ENCODE data around the gene PCDH18.
"Not testable (repeated sequence)": the region's sequence is repeated elsewhere in the genome, so short reads cannot be mapped to it uniquely, and the experiment has no call there.

PCDH18 gene, protein sequence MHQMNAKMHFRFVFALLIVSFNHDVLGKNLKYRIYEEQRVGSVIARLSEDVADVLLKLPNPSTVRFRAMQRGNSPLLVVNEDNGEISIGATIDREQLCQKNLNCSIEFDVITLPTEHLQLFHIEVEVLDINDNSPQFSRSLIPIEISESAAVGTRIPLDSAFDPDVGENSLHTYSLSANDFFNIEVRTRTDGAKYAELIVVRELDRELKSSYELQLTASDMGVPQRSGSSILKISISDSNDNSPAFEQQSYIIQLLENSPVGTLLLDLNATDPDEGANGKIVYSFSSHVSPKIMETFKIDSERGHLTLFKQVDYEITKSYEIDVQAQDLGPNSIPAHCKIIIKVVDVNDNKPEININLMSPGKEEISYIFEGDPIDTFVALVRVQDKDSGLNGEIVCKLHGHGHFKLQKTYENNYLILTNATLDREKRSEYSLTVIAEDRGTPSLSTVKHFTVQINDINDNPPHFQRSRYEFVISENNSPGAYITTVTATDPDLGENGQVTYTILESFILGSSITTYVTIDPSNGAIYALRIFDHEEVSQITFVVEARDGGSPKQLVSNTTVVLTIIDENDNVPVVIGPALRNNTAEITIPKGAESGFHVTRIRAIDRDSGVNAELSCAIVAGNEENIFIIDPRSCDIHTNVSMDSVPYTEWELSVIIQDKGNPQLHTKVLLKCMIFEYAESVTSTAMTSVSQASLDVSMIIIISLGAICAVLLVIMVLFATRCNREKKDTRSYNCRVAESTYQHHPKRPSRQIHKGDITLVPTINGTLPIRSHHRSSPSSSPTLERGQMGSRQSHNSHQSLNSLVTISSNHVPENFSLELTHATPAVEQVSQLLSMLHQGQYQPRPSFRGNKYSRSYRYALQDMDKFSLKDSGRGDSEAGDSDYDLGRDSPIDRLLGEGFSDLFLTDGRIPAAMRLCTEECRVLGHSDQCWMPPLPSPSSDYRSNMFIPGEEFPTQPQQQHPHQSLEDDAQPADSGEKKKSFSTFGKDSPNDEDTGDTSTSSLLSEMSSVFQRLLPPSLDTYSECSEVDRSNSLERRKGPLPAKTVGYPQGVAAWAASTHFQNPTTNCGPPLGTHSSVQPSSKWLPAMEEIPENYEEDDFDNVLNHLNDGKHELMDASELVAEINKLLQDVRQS

DNA sequence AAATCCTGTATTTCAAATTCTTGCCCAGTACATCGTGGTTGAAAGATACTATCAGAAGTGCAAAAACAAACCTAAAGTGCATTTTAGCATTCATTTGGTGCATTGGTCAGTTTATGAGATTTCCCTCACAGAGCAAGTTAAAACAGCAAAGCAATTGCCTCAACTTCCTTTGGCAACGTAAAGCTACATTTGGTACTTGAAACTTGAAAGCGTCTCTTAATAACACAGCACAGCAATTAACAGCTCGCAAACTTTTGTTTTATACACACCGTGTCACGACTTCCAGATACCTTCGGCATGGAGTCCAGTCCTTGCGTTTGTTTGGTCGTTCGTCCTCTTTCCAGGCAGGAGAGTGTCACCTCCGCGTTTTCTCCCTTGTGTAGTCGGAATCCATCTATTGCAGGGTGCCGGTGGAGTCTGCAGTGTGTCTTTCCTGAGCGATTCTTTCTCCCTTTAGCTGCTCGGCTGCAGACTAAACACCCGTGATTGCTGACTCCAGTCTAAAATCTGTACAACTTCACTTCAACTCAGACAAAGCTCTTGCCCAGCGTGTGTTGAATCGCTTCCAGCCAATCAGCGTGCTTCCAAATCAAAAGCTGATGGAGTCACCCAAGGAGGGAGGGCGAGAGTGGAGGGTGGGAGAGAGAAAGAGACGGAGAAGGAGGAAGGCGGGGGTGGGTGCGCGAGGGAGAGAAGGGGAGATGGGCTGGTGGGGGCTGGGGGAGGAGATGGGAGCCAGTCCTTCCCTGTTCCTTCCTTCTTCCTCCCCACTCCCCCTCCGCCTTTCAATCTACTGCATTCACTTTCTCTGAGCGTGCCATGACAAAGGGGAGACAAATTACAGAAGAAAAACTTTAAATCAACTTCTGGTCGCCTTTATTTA lies at the start of gene PCDH18:
PCDH18 (minus strand) TSS at position 509 of the 883 bp plus-strand sequence; CDS start at position 103, 406 bp downstream.
- no peak for DNase-seq

DNA sequence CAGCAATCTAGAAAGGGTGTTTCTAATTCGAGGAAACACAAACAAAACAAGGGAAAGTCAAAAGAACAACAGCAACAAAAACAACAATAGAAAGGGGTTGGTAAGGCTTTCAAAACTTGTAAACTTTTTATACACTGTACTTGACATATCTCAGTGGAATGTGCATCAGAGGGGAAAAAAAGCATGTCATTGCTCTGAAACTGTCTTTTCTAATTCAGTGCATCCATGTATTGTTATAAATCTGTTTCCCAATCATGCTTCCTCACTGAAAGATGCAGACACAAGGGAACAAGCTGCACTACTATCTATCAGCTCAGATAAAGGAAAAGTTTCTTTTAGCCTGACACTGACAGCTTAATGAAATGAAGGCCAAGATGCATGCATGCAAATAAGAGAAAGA lies 44.2 kb upstream of the PCDH18 start:
- DNase-seq = no peak

DNA sequence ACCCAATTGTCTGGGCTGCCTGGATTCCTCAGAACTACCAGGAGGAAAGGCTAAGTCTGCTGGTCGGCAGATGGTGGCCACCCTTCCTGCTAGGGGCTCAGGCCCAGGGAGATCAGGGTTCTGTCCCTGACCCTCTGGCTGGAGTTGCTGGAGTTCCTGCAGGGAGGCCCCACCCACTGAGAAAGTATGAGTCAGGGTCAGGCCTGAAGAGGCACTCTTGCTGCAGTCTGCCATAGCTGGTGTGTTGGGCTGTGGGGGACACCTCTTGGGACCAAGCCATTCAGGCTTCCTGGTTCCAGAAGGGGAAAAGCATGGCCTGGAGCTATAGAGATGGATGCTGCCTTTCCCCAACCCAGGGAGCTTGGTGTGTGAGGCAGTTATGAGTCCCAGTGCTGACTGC lies 40.4 kb upstream of the PCDH18 start:
- DNase-seq = no peak

DNA sequence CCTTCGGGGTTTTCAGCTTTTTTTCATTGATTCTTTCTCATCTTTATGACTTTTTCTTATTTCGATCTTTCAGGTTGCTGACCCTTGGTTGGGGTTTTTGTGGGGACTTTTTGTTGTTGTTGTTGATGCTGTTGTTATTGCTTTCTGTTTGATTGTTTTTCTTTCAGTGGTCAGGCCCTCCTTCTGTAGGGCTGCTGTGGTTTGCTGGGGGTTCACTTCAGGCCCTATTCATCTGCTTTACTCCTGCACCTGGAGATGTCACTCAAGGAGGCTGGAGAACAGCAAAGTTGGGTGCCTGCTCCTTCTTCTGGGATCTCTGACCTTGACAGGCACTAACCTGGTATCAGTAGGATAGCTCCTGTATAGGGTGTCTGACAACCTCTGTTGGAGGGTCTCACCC lies 39.9 kb upstream of the PCDH18 start:
- no peak for DNase-seq

DNA sequence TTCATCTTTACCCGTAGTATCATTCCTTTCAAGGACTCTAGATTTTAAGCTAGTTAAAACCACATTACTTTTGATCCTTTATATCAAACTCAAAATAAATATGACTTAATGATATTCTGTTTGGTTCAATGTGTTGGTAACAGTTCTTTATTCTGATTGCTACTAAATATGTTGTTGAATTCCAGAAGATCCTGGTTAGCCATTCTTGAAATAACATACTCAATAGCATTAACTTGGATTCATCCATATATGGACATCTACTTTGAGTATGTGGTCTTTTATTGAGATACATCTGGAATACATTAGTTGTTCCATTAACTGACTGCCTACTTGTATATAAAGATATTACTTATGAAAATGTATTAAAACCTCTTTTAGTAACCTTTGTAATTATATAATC lies 27.5 kb upstream of the PCDH18 start:
- DNase-seq = no peak

DNA sequence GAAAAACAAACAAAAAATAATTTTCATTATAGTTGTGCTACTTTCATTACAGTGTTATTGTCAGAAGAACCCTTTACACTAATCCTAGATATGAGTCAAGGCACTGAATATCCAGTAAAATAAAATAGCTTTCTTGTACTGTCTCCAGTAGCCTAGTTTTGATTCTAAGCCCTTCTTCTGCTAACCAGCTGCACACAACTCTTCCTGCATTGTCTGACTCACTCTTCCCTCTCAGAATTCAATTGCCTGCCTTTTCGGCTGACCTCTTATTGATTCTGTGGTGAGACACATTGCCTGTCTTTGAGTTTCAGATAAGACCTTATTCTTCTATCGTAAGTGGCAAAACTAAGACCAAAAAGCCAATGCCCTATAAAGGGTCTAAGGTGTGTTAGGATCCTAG lies 26.7 kb upstream of the PCDH18 start:
- DNase-seq = peak in 1 of 2 experiments; percentile 4

DNA sequence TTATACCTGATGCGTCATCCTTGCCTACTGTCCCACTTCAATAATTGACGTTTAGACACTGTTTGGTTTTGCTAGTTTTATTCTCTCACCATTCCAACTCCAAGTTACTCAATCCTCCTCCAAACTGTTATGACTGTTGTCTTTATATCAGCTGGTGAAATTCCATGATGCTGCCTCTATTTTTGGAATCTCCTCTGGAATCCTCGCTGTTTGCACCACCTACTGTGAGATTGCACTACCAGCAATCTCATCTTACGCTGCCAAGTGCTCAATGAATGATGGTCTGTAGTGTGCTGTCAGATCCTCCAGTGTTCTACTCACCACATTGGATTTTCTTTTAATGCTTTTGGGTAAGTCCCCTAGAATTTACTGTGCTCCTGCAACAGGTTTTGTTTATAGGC lies 13.2 kb upstream of the PCDH18 start:
- no peak for DNase-seq

DNA sequence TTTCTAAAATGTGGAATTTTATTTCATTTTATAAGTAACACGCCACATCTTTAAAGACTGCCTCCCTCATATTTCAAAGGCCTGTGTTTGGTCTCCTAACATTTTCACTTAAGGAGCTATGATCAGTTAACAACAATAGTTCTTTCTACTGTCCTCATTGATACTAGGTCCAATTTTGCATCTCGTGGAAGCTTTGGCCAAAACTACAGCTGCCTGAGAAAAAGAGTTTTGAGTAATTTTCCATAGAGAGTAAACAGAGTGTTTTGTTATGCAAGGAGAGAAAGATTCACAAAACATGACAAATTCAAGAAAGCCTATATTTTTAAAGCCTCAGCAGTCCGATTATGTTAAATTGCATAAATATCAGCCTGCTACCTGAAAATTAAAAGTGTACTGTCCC lies 11.4 kb upstream of the PCDH18 start:
- no peak for DNase-seq

DNA sequence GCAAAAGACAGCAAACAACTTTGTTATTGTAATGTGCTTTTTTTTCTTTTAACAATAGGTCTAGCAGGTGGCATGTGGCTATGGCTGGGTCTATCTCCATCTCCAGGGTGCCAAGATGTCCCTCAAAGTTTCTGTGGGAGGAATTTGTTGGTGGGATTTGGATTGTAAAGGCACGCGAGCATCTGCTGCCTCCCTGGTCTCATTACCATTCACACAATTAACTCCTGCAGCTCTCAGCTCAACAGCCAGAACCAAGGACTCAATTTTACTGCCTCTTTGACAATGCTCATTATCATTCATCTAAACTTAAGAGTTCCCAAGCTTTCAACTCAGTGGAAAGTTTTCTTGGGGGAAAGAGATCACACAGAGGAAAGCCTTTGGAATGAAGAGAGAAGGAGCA lies 10.9 kb upstream of the PCDH18 start:
- no peak for DNase-seq

DNA sequence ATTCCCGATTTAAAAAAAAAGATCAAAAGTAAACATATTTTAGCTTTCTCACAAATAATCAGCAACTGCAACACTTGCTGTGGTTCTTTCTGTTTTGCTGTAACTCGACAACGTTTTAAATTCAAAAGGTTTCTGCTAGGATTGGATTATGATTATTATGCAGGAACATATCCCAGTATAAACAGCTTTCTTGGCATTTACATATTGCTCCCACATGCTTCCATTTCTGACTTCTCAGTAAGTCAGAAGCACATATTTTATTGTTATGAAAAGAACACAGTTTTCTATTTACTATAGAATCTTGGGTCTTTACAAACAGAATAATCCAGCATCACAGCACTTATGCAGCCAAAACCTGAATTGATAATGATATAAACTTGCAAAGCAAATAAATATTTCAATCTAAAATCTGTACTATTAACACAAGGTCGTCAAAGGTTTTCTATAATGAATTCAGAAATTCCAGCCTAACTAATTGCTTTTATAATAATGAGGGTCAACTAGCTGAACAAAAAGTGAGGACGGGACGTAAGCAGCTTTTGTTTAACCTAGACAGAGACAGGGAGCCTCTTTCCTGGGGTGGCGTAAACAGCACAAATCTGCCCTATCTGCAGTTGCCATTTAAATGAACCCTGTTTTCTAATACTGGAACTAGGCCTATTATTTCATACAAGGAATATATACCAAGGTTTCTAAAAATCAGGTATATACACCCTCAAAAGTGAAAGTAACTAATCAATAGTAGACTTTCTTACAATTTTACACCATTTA lies 9.8 kb upstream of the PCDH18 start:
- DNase-seq = no peak

DNA sequence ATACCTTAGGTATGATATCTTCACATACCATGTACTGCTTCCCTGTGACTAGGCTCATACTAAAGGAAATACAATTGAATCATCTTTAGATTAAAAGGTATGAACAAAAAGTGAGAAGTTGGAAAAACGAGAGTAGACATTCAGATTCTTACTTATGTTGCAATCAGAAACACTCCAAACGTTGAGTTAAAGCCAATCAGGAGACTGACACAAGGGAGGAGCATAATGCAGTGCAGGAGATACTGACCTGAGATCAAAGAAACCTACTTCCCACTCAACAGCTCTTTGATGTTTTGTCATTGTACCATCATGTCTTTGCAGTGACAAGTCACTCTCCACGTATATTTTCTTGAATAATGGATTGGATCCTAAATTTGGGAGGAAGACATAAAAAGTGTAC lies 8.9 kb upstream of the PCDH18 start:
- no peak for DNase-seq

DNA sequence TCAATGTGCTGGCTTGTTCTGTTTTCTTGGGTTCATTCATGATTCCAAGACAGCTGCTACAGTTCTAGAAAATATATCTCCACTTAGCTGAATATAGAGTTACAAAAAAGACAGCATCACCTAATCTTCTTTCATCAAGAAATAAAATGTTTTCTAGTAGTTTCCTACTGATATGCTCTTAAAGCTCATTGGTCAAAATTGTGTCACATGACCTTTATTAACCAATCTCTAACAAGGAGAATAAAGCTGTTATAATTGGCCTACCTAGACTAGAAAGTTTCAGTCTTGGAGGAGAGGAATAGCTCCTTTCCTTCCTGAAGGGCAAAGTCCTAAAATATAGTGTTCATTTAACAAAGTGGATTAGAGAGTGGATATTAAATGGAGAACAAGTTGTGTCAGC lies 8.1 kb upstream of the PCDH18 start:
- no peak for DNase-seq

DNA sequence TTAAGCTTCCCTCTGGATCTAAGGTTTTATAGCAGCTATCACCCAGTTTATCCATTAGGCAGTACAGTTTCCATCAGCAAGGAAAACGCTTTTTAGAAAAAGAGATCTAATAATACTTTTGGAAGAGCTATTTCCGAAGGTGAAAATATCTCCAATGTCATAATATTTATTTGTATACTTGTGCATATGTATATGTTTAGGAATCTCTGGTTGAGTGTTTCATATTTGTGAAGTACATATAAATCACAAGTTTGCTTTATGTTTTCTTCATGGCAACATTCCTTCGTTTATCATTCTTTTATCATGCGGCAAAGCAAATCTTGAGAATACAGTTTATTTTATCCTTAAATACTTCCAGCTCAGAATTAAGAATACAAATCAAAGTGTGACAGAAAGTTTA lies 6.2 kb upstream of the PCDH18 start:
- no peak for DNase-seq

DNA sequence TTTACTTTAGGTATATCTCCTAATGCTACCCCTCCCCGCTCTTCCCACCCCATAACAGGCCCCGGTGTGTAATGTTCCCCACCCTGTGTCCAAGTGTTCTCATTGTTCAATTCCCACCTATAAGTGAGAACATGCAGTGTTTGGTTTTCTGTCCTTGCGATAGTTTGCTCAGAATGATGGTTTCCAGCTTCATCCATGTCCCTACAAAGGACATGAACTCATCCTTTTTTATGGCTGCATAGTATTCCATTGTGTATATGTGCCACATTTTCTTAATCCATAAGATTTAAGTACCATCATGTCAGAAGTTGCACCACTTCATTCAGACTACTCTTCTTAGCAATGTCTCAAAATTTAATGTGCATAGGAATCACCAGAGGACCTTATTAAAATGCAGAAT lies 5.5 kb upstream of the PCDH18 start:
- not testable (repeated sequence) for DNase-seq

DNA sequence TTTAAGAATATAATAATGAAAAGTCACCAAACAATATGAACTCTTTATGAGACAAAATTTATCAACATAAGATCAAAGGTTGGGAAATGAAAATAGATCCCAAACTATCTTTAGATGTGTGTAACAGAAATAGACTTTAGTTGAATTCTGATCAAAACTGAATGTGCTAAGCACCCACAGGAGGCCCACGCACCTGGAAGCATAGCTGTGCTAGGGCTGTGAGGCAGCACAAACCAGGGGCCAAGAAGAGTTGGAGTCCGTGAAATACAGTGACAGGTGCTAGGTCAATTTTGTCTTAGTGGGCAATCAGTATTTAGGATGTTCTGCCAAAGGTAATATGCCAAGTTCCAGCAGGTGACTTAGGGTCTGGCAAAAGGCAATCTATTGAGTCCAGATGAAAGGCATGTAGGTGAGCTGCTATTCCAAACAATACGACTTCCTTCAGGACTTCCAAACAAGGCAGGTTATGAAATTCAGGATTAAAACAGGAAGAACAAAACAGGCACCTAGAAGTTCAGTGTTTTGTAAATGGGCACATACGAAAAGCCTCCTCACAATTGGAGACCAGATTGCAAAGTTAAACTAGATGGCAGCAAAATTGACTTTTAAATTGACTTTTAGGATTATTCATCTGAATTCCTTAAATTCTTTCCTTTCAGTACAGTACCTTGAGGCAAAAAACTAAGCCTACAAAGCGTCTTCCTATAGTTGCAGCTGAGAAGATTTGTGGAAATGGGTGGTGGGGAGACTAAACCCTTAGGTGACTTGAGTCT lies 4.7 kb upstream of the PCDH18 start:
- DNase-seq = no peak

DNA sequence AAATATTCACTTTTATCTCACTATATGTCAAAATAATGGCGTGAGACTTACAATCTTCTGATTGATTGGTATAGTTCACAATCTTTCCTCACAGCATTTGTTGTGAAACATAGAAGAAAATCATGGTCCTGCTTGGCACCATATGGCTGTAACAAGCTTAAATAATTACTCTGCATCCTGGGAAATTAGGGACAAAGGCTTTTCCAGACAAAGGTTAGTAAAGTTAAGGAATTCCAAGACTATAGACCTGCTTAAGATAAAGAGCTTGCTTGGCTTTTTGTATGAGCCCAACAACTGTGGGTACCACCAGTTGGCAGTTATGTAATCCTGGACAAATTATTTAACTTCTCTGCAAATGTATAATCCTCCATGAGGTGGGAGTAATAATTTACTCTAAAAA lies 3.4 kb upstream of the PCDH18 start:
- DNase-seq = no peak

DNA sequence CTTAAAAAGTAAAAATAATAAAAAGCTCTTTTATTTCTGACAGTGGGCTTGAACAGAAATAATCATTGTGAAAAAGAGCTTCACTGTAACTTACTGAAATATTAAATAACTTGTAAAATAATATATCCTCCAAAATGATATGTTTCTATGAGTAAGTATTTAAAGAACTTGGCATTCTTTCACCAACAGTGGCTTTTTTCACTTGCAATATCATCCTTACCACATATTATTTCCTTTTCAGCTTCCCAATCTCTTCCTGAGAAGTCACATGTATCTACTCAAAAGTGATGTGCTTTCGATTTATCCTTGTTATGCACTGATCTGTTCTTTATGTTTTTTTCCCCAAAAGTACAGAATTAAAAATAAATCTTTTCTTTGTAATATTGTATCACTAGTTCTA lies 2.2 kb upstream of the PCDH18 start:
- DNase-seq = peak; percentile 13 to 23

DNA sequence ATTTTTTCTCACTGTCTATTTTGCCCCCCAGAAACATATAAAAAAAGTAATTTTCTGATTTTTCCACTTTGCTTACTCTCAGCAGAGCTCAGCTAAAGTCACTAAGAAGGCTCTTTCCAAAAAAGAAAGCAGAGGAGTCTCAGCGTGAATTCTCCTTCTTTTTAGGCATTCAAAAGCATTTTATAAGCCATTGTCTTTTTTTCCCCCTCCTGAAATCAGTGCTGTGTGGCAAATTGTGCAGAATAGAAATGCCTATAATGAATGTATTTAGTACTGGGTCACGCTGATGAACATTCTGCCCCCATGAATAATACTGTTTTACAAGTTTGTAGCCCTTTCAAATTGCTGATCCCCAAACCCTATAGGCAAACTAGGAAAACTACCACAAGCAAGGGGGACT lies 1.6 kb upstream of the PCDH18 start:
- no peak for DNase-seq

DNA sequence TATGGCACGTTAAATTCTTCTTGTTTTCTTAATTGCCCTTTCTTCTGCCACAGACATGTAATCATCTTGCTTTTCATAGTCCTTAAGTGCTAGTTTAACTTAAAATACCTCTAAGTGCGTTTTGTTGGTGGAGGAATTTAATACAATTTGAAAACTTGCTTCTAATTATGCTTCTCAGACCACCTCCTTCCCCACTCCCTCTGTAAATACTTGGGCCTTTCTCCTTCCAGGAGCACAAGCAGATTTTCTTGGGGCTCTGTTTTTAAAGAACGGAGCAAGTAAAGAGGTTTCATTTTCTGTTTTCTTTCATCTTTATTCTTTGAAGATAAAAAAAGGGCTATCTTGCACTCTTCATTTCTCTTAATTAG lies 559 bp upstream of the PCDH18 start:
- DNase-seq = no peak

DNA sequence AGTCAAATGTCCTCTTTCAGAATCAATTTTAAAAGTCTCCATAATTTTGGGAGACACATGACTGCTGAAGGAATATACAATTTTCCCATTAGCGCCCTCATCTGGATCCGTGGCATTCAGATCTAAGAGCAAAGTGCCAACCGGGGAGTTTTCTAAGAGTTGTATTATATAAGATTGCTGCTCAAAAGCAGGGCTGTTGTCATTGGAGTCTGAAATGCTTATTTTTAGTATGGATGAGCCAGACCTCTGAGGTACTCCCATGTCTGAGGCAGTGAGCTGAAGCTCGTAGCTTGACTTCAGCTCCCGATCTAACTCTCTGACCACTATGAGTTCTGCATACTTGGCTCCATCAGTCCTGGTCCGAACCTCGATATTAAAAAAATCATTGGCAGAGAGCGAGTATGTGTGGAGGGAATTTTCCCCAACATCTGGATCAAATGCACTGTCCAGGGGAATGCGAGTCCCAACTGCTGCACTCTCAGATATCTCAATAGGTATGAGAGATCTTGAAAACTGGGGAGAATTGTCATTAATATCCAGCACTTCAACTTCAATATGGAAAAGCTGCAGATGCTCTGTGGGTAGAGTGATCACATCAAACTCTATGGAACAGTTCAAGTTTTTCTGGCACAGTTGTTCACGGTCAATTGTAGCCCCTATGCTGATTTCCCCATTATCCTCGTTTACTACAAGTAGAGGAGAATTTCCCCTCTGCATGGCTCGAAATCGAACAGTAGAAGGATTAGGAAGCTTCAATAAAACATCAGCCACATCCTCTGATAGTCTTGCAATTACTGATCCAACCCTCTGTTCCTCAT lies 917 bp downstream of the PCDH18 start:
- DNase-seq = no peak

Data from Kasumi-1 (cell line).